Measurements from ENCODE around the gene DCANP1. TPM values are rescaled to one million over a fixed set of nuclear protein-coding genes. Genes with fewer than 3 reads are reported as not detected.

The DCANP1 gene
- total and polyA plus RNA-seq, 2 donors (not counting 3 experiments of a cell fraction or from before 2014, with no cell fraction given): not detected

DNA sequence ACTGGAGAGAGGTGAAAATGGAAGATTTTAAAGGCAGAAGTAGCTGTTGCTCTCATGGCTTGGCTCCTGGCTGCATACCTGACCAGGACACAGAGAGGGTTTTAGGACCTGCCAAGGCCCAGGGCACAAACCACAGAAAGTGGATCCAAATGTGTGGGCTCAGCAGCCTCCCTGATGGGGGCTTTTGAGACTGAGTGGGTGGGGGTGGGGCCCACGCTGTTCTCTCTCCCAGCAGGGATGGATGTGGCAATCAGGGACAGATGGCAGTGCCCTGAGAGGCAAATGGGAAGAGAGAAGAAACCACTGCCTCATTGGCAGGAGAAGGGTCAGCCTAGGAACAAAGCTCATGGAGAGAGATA is 39.9 kb upstream of the DCANP1 start:
- TF ChIP-seq, protein P1, sequence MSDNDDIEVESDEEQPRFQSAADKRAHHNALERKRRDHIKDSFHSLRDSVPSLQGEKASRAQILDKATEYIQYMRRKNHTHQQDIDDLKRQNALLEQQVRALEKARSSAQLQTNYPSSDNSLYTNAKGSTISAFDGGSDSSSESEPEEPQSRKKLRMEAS (IDR thresholded peaks at IDR 0.05; ENCODE audit: insufficient read depth, insufficient read length): no peak
- TF ChIP-seq POLR2AphosphoS5 (IDR thresholded peaks at IDR 0.05; ENCODE audit: insufficient read depth, low read depth, low read length): no peak
- TF ChIP-seq, protein P2, sequence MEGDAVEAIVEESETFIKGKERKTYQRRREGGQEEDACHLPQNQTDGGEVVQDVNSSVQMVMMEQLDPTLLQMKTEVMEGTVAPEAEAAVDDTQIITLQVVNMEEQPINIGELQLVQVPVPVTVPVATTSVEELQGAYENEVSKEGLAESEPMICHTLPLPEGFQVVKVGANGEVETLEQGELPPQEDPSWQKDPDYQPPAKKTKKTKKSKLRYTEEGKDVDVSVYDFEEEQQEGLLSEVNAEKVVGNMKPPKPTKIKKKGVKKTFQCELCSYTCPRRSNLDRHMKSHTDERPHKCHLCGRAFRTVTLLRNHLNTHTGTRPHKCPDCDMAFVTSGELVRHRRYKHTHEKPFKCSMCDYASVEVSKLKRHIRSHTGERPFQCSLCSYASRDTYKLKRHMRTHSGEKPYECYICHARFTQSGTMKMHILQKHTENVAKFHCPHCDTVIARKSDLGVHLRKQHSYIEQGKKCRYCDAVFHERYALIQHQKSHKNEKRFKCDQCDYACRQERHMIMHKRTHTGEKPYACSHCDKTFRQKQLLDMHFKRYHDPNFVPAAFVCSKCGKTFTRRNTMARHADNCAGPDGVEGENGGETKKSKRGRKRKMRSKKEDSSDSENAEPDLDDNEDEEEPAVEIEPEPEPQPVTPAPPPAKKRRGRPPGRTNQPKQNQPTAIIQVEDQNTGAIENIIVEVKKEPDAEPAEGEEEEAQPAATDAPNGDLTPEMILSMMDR (IDR thresholded peaks at IDR 0.05; ENCODE audit: extremely low read depth in 1 of 2, insufficient read depth in 1 of 2, low read depth in 1 of 2, low read length in 2 of 2): no peak
- TF ChIP-seq FOS (IDR thresholded peaks at IDR 0.05; ENCODE audit: borderline replicate concordance, insufficient read depth, low read length): no peak
- TF ChIP-seq EZH2 (IDR thresholded peaks at IDR 0.05; ENCODE audit: borderline replicate concordance, low read depth, low read length, severe bottlenecking): no peak
- no peak for TF ChIP-seq MYC (IDR thresholded peaks at IDR 0.05; ENCODE audit: low read depth, low read length)
- TF ChIP-seq JUN (IDR thresholded peaks at IDR 0.05; ENCODE audit: borderline replicate concordance, insufficient read depth, insufficient read length, low read depth): no peak
- CTCF ChIA-PET: interaction anchor here (0.9 to 2.6 kb wide), 3 partner anchors 21 to 66 kb away, joined by 4 to 23 read pairs (median 4); no protein-coding TSS in a partner anchor
- Histone ChIP-seq H4K20me1 (replicated peaks; ENCODE audit: control insufficient read depth, extremely low read depth, insufficient read depth, low read length) (no peaks in the 10 kb centered on the region), H3K9me3 (replicated peaks; ENCODE audit: control insufficient read depth, insufficient read depth, low read length) (no peaks in the 10 kb centered on the region), H3K9ac (replicated peaks; ENCODE audit: extremely low read depth, insufficient read depth, low read length) (no peak overlapping the region), H3K27ac (ENCODE audit: insufficient read depth, low read depth, low read length) (no peak overlapping the region), H3K27me3 (ENCODE audit: control insufficient read depth in 2 of 2, insufficient read depth in 2 of 2, low read length in 2 of 2) (peaks cover 61 to 62% of the 10 kb centered on the region in 2 experiments), H3K9me1 (replicated peaks; ENCODE audit: control insufficient read depth, extremely low read depth, insufficient read depth, low read length) (no peaks in the 10 kb centered on the region), H3K4me2 (ENCODE audit: insufficient read depth, low read length) (no peak overlapping the region), H3K4me1 (ENCODE audit: control insufficient read depth, extremely low read depth, insufficient read depth, low read length) (peaks cover 3% of the 10 kb centered on the region), H3K79me2 (ENCODE audit: control insufficient read depth, insufficient read depth, low read length) (no peaks in the 10 kb centered on the region), H2AFZ (ENCODE audit: low read depth, low read length) (no peak overlapping the region), H3K36me3 (ENCODE audit: control insufficient read depth in 2 of 2, extremely low read depth in 1 of 2, insufficient read depth in 2 of 2, low read length in 2 of 2) (no peaks in the 10 kb centered on the region), H3K4me3 (replicated peaks in 1 of 3; ENCODE audit: insufficient read depth in 1 of 3, low read depth in 1 of 3, low read length in 3 of 3) (no peak overlapping the region)
- DNase-seq (ENCODE audit: low read depth, low spot score): no peak
- no peak for FAIRE-seq
- dilution Hi-C loops (cut with MboI; ENCODE audit: extremely low pct_ligation_motif_present, low sequenced_read_pairs): no loop called here
- POLR2A ChIA-PET: no interaction called here
- intact Hi-C loops (cut with micrococcal nuclease): no loop called here
- BruUV-seq (replicated peaks): no TSS peak

Measured in endothelial cell of umbilical vein (primary cell).